A549 (cell line): ENCODE measurements around the gene FBH1. TPM values are rescaled to one million over a fixed set of nuclear protein-coding genes. Genes with fewer than 3 reads are reported as not detected.

Experiments used
- ATAC-seq, 2 experiments: fragments of 200-7000 bp in 1 of 2; fragments of >200 bp in 1 of 2; cut with Nextera tagmentation in 1 of 2; cut with Tn5 transposase in 1 of 2; 3 replicates each; pipeline versions ENCODE4 v1.8.0 to v1.9.1; 2018 to 2020; ENCODE audit warnings: mild to moderate bottlenecking in 1 of 2, moderate library complexity in 1 of 2
- CTCF ChIA-PET: fragments of 300-600 bp; sonication (Branson Sonifier 250); formaldehyde crosslinking; extraction: SDS; loops from one replicate; lab custom pipeline; 2021; ENCODE audit warnings: antibody characterized with exemption, inconsistent platforms; lab: Yijun Ruan, JAX
- POLR2A ChIA-PET: fragments of 350-600 bp; formaldehyde crosslinking; extraction: SDS; loops from one replicate; lab custom pipeline; 2021; ENCODE audit warnings: antibody characterized with exemption, inconsistent platforms; lab: Yijun Ruan, JAX
- DNase-seq, 2 experiments: peaks; one replicate each; pipeline versions ENCODE4 v3.0.0 to v3.0.0-alpha.2; 2011 to 2016; ENCODE audit warnings: low read depth in 1 of 2, low spot score in 1 of 2
- FAIRE-seq: peaks from 2 replicates; lab custom pipeline; 2011; peaks lifted over from hg19 to GRCh38; lab: Jason Lieb, UNC
- H3K27ac ChIP-seq, 2 experiments: fragments of >200 bp; sonication (Bioruptor Twin); formaldehyde crosslinking; 3 replicates each; pipeline ENCODE4 v1.5.1; 2016 to 2017
- H3K4me1 ChIP-seq: fragments of >200 bp; sonication (Bioruptor Twin); formaldehyde crosslinking; 3 replicates; pipeline ENCODE4 v1.6.1; 2016
- H3K4me2 ChIP-seq: fragments of >200 bp; sonication (Bioruptor Twin); formaldehyde crosslinking; 3 replicates; pipeline ENCODE4 v1.6.1; 2016
- H3K4me3 ChIP-seq: fragments of >200 bp; sonication (Bioruptor Twin); formaldehyde crosslinking; 3 replicates; pipeline ENCODE4 v1.5.1; 2016
- H3K9me3 ChIP-seq: fragments of >200 bp; sonication (Bioruptor Twin); formaldehyde crosslinking; 3 replicates; pipeline ENCODE4 v1.6.1; 2016
- BCL3 ChIP-seq: fragments of >200 bp; sonication (Bioruptor Twin); formaldehyde crosslinking; IDR thresholded peaks from 3 replicates; pipeline ENCODE4 v1.6.1; 2016
- BHLHE40 ChIP-seq: IDR thresholded peaks from 2 replicates; pipeline ENCODE4 v1.6.1; 2012; ENCODE audit warnings: low read depth, low read length, inconsistent platforms
- CBX8 ChIP-seq: fragments of 200-600 bp; sonication (generic); IDR thresholded peaks from 2 replicates; pipeline ENCODE4 v1.6.1; 2016
- CHD2 ChIP-seq: fragments of 150-350 bp; IDR thresholded peaks from 2 replicates; pipeline ENCODE4 v1.6.1; 2014; ENCODE audit warnings: low read length; ENCODE audit not compliant: partially characterized antibody
- E2F6 ChIP-seq: IDR thresholded peaks from 2 replicates; pipeline ENCODE4 v1.6.1; 2012; ENCODE audit warnings: low read depth, borderline replicate concordance
- EHF ChIP-seq: fragments of 250-450 bp; sonication (Bioruptor Pico); IDR thresholded peaks from 2 replicates; pipeline ENCODE4 v1.5.0; 2020; ENCODE audit warnings: mild to moderate bottlenecking
- ELK1 ChIP-seq: fragments of 150-350 bp; IDR thresholded peaks from 2 replicates; pipeline ENCODE4 v1.6.1; 2014; ENCODE audit warnings: low read depth, mild to moderate bottlenecking, low read length
- FOSB ChIP-seq: fragments of 250-450 bp; sonication (Bioruptor Pico); IDR thresholded peaks from 2 replicates; pipeline ENCODE4 v1.5.0; 2020; ENCODE audit warnings: mild to moderate bottlenecking, moderate library complexity
- FOSL2 ChIP-seq, 2 experiments: fragments of 450-650 bp in 1 of 2; fragments of >200 bp in 1 of 2; sonication (Bioruptor Twin) in 1 of 2; formaldehyde crosslinking; IDR thresholded peaks; 2 replicates each; pipeline versions ENCODE4 v1.5.0 to v1.6.1; 2016 to 2020; ENCODE audit warnings: mild to moderate bottlenecking in 1 of 2, moderate library complexity in 1 of 2
- GATA3 ChIP-seq: IDR thresholded peaks from 2 replicates; pipeline ENCODE4 v1.6.1; 2012; ENCODE audit warnings: borderline replicate concordance
- HDAC2 ChIP-seq: fragments of 200-600 bp; sonication (generic); IDR thresholded peaks from 2 replicates; pipeline ENCODE4 v1.6.1; 2016
- HEYL ChIP-seq: fragments of 250-450 bp; sonication (Bioruptor Pico); IDR thresholded peaks from 2 replicates; pipeline ENCODE4 v1.8.0; 2021; ENCODE audit warnings: mild to moderate bottlenecking, moderate library complexity
- JUN ChIP-seq, 2 experiments: fragments of >200 bp; sonication (Bioruptor Twin); formaldehyde crosslinking; IDR thresholded peaks; 2 replicates in 1 of 2; 3 replicates in 1 of 2; pipeline ENCODE4 v1.6.1; 2016 to 2017
- KDM1A ChIP-seq: fragments of 200-600 bp; sonication (generic); IDR thresholded peaks from 2 replicates; pipeline ENCODE4 v1.6.1; 2016; ENCODE audit warnings: low read depth, mild to moderate bottlenecking
- MAZ ChIP-seq: fragments of 150-350 bp; IDR thresholded peaks from 2 replicates; pipeline ENCODE4 v1.6.1; 2014; ENCODE audit warnings: antibody characterized with exemption, low read depth, low read length, borderline replicate concordance
- NPAS2 ChIP-seq: fragments of 250-450 bp; sonication (Bioruptor Pico); IDR thresholded peaks from 2 replicates; pipeline ENCODE4 v1.8.0; 2022; ENCODE audit warnings: mild to moderate bottlenecking, moderate library complexity, borderline replicate concordance
- PHF8 ChIP-seq: fragments of 200-600 bp; sonication (generic); IDR thresholded peaks from 2 replicates; pipeline ENCODE4 v1.6.1; 2016; ENCODE audit warnings: low read depth, mild to moderate bottlenecking, antibody characterized with exemption, moderate library complexity, borderline replicate concordance
- POLR2A ChIP-seq: IDR thresholded peaks from 2 replicates; pipeline ENCODE4 v1.6.1; 2012; ENCODE audit warnings: mild to moderate bottlenecking, low read length
- REST ChIP-seq: fragments of 200-600 bp; sonication (generic); IDR thresholded peaks from 2 replicates; pipeline ENCODE4 v1.6.1; 2016; ENCODE audit warnings: antibody characterized with exemption, mild to moderate bottlenecking, moderate library complexity
- RFX5 ChIP-seq: fragments of 450-650 bp; IDR thresholded peaks from 2 replicates; pipeline ENCODE4 v1.7.1; 2014; ENCODE audit warnings: antibody characterized with exemption, mild to moderate bottlenecking, moderate library complexity
- SREBF2 ChIP-seq: fragments of 450-650 bp; IDR thresholded peaks from 2 replicates; pipeline ENCODE4 v1.6.1; 2014; ENCODE audit warnings: mild to moderate bottlenecking, moderate library complexity
- TP53 ChIP-seq: fragments of 250-450 bp; sonication (Bioruptor Pico); IDR thresholded peaks from 2 replicates; pipeline ENCODE4 v1.5.0; 2021; ENCODE audit warnings: mild to moderate bottlenecking, moderate library complexity
- WGBS: methylation state at CpG from one replicate; pipeline ENCODE4 v1.1.6; 2017; ENCODE audit errors: missing lambda C conversion rate; 5-methylcytosine and 5-hydroxymethylcytosine counted together
- polyA plus RNA-seq, 4 experiments: library from polyadenylated mRNA; depleted of rRNA in 3 of 4; stranded (reverse); fragments of >200 nt; fragmentation: RNase III in 1 of 4; extraction: RNeasy Plus Mini Kit Qiagen cat#74134 plus additional on column Dnase treatment in 1 of 4; gene quantifications; 2 replicates in 3 of 4; 3 replicates in 1 of 4; pipeline ENCODE4 v1.2.3, GENCODE V29; 2011 to 2017

FBH1 gene
- polyA plus RNA-seq, 2 of the 4 experiments (the other 2 are of a cell fraction) = 43.9 to 56.5 TPM

GRCh38 chr10:5889624-5890451 is at the start of gene FBH1, which contains the start of gene ANKRD16 (continued):
- peak; percentile 42 for TF ChIP-seq CHD2
- no peak for TF ChIP-seq KDM1A
- peak; percentile 37; the same call in 1 of the 2 replicates for TF ChIP-seq BHLHE40
- no peak for TF ChIP-seq MAZ
- peak; percentile 57; the same call in 1 of the 2 replicates for TF ChIP-seq E2F6
- peak in 1 of 2 experiments; percentile 76; a peak in 3 of 5 replicates for TF ChIP-seq JUN (IDR thresholded peaks at IDR 0.05)
- no peak for TF ChIP-seq HDAC2
- TF ChIP-seq FOSB (CRISPR knock-in tag) = no peak
- TF ChIP-seq POLR2A = peak; percentile 99

GRCh38 chr10:5840314-5841307 is 49.4 kb upstream of the FBH1 start:
- DNase-seq = no peak
- FAIRE-seq = no peak
- 67% methylated on average over 33 of the region's 40 CpGs for WGBS
- ChIA-PET CTCF (interaction anchor here (0.6 to 0.8 kb wide), 3 partner anchors 12 to 440 kb away, joined by 3 to 4 read pairs (median 3); no protein-coding TSS in a partner anchor), POLR2A (no interaction called here)
- Histone ChIP-seq H3K4me3 (no peak overlapping the region), H3K4me1 (no peaks in the 10 kb centered on the region), H3K27ac (no peak overlapping the region), H3K4me2 (no peak overlapping the region), H3K9me3 (no peaks in the 10 kb centered on the region)
- TF ChIP-seq EHF (CRISPR knock-in tag) (no peak), BCL3 (no peak), E2F6 (no peak), NPAS2 (CRISPR knock-in tag) (no peak), HEYL (no peak), RFX5 (no peak), REST (no peak), GATA3 (no peak), ELK1 (no peak), CBX8 (no peak), HDAC2 (no peak), SREBF2 (no peak), FOSL2 (IDR thresholded peaks at IDR 0.05) (no peak), FOSL2 (CRISPR knock-in tag; IDR thresholded peaks at IDR 0.05) (no peak), PHF8 (no peak), TP53 (CRISPR knock-in tag) (no peak)
- ATAC-seq = peak; percentile 34 to 46; a peak in 3 of 6 replicates
